GM19240 (cell line): ENCODE data around the gene IFT74.

ENCODE experiments used
- DNase-seq: peaks from one replicate; pipeline ENCODE4 v3.0.0; 2011; ENCODE audit warnings: low spot score; ENCODE audit not compliant: insufficient read length

The IFT74 gene

DNA sequence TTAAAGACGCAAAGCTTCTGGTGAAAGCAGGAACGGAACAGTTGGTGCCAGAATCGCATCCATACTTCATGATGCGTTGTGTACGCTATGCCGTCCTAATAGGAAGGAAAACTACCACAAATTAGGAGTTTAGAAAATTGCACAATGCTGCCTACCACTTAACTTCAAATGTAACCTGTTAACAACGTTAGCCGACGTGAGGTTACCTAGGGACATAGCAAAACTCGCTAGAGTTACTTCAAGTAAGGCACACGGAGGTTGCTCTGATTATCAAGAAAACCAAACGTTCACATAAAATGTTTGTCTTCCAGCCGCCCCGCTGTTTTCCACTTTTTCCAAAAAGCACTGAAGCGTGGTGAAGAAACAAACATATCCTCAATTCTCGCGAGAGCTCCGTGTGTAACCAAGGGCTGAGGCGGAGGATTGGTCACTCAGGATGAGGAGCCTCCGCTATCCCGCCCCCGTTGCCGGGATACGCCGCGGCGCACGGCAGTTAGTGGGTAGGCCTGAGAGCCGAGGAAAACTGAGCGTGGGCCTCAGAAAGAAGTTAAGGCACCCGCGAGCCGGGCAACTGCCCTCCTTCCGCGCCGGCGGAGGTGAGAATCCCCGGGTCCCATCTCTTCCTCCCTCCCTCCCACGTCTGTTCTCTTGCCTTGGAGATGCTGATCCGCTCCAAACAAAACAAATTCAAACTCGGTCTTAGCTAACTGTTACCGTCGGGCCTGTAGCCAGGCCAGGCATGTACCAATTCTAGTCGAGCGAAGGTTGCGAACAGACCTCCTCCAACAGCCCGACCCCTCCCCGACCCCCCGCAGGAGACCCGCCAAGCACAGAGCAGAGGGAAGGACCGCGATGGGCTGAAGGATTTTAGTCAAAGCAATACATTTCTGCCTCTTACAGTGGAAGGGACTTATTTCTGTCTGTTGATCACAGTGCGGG is at the start of gene IFT74:
TSS of gene IFT74 (plus strand) at position 492 of the 939 bp plus-strand sequence. CDS start 5,556 bp downstream, outside the sequence.
- DNase-seq: peak; percentile 79

GRCh38 chr9:26913138-26913668 is 43.0 kb upstream of the IFT74 start:
- no peak for DNase-seq

GRCh38 chr9:26919698-26920097 is 36.5 kb upstream of the IFT74 start:
- DNase-seq: no peak

GRCh38 chr9:26925609-26926008 is 30.6 kb upstream of the IFT74 start:
- no peak for DNase-seq

- no peak for DNase-seq
Measured at GRCh38 chr9:26928902-26929495, 27.2 kb upstream of the IFT74 start.

- no peak for DNase-seq
Measured at GRCh38 chr9:26935847-26936246, 20.4 kb upstream of the IFT74 start.

GRCh38 chr9:26937816-26938371 is 18.3 kb upstream of the IFT74 start:
- no peak for DNase-seq

DNA sequence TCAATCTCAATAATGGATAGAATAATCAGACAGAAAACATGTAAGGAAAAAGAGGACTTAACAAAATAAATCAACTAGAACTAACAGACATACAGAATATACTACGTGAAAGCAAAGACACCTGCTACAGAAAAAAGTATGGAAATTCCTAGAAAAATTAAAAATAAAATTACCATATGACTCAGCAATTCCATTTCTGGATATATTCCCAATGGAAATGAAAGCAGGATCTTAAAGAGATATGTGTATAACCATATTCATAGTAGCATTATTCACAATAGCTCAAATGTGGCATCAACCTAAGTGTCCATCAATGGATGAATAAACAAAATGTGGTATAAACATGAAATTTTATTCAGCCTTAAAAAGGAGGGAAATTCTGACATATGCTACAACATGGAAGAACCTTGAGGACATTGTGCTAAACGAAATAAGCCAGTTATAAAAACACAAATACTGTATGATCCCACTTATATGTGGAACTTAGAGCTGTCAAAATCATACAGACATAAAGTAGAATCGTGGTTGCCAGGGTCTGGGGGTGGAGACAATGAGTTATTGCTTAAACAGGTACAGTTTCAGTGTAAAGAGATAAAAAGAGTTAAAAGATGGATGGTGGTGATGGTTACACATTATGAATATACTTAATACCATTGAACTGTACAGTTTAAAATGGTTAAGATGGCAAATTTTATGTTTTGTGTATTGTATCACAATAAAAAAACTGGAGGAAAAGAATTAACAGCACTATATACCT is 16.1 kb upstream of the IFT74 start:
- no peak for DNase-seq

GRCh38 chr9:26940779-26941178 is 15.4 kb upstream of the IFT74 start:
- no peak for DNase-seq

- no peak for DNase-seq
Measured at GRCh38 chr9:26945591-26945990, 10.6 kb upstream of the IFT74 start.

DNA sequence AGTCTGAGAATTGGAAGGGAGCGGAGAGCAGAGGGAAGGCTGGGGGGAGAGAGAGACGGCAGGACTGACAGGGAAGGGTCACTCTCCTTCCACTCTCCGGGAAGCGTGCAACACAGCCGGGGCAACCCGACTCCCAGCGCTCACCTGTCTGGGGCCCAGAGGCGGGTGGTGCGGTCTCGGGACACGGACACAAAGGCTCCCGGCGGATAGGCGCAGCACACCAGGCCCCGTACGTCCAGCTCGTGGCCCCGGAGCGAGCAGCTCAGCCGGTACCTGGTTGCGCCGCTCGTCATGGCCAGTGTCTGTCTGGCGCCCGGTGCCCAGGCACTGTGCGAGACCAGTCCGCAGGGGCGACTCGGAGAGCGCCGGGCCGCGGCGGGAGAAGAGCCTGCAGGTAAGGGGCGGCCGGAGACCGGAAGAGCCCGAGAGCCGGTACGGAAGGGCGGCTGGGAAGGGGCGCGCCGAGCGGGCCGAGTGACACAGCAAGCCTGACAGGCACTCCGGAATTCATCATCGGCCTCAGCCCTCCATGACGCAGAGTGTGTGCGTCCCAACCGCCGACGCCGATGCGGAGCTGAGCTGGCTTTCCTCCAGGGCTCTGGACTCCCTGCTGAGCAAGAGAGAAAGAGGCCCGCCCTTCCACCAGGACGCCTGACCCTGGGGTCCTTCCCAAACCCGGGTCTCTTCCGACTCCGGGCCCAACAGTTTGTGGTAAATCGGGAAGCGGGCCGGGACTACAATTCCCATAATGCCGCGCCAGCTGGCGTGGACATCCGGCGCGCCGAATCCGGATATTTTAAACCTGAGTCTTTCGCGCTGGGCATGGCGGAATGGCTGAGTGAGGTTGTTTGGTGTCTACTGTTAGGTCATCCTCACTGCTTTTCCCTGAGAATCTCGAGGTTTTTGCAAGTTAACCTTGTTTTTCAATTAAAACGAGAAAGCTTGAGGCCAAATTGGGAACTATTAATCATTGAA is 9.2 kb upstream of the IFT74 start, which contains the start of gene PLAA:
TSS of gene PLAA (minus strand) at position 490 of the 975 bp plus-strand sequence. CDS start at position 293, 197 bp downstream.
- DNase-seq: peak; percentile 71

DNA sequence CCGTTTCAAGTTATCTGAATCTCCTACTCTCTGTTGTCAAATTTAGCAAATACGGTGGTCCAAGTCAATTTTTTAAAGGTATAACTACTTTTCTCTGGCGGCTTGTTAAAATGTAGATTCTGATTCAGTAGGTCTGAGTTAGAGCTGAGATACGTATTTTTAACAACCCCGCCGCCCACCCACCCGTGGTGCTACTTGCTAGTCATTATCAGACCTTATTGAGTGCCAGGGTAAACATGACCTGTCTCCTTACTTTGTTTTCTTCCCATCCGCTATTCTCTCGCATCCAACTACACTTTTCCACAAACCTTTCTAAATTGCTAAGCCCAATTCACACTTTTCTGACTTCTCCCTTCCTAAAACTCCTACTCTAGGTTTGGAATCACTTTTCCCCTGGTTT is 8.5 kb upstream of the IFT74 start:
- no peak for DNase-seq

DNA sequence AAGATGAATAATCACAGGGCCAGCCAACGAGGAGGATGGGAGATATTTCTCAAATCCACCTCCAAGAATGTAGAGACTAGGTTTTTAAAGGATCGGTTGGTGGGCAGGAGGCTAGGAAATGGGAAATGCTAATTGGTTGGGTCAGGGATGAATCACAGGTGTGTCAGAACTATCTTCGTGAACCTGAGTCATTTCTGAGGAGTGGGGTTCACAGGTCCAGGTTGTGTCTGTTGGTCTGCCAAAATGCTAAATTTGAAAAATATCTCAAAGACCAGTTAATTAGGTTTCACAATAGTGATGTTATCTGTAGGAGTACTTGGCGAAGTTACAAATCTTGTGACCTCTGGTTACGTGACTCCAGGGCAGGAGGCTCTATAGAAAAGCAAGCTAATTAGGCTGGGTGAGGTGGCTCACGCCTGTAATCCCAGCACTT is 6.6 kb upstream of the IFT74 start:
- no peak for DNase-seq

DNA sequence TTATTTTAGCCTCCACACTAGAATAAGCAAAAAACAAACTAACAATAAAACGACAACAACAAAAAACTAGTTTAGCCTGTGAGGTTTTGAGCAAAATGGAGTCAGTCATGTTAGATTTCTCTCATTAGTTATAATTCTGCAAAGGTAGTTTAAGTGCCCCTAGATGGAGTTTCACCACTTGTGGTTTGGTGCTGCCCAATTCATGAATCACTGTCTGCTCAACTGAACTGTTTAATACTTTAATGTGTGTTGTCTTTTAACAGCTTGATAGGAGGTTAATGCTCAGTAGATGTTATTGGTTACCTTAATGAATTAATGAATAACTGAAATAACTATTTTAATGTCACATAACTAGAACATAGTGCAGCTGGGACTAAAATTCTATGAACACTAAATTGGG is 5.7 kb upstream of the IFT74 start:
- DNase-seq: no peak

DNA sequence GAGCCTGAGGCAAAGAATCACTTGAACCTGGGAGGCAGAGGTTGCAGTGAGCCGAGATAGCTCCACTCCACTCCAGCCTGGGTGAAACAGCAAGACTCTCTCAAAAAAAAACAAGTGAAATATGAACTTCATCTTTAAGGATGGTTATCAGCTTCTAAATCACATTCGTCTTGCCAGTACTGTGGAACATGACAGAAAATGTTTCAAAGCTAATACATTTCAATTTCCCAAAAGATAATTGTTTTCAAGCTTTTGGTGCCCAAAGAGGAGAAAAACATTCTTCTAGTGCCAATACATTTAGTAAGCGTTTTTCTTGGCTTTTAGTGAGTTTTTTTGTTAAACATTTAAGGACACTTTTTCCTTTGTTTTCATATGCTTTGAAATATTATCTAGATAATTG is 4.4 kb upstream of the IFT74 start:
- DNase-seq: no peak

- no peak for DNase-seq
Measured at GRCh38 chr9:26954050-26954508, 2.1 kb upstream of the IFT74 start.

DNA sequence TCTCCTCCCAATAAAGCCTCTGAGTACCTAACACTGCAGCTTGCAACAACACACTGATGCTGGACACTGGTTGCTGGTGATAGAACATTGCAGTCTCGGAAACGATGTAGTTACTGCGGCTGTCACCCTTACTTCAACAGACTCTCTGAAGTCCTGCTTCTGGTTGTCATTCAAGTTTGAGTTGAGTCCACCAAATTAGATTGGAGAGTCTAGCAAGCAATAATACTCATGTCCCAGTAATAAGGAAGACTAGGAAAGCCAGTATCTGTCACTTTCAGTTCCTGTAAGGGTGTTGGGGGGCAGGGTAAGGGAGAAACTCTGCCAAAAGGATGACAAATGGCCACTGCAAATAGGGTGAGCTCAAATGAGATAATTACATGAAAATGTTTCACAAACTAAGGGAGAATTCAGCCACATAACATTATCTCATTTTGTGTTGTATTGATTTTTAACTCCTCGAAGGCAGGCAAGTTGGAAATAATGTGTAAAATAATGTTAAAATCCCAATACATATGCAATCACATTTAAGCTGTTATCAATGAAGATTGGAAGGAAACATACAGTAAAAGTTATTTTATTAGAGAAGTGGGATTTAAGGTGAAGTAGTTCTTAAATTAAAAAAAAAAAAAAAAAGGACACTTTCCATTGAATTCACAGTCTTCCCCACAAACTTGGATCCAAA is 849 bp upstream of the IFT74 start:
- no peak for DNase-seq

- no peak for DNase-seq
Measured at GRCh38 chr9:26956860-26957233, 635 bp downstream of the IFT74 start.

- DNase-seq: no peak
Measured at GRCh38 chr9:26971721-26972120, 15.5 kb downstream of the IFT74 start.
